Coronary artery (tissue), 2 donors: ENCODE results near the gene NEK8.
A peak's percentile ranks its signal among the peaks of the same experiment; 100 is the strongest.
"Not testable (repeated sequence)": the region's sequence is repeated elsewhere in the genome, so short reads cannot be mapped to it uniquely, and the experiment has no call there.

Experiments used
- DNase-seq: peaks from one replicate; pipeline ENCODE4 v3.0.0-alpha.2; 2017; ENCODE audit warnings: low spot score
- H3K27ac ChIP-seq, 2 donors: fragments of 200-600 bp; sonication (generic); one replicate each; pipeline ENCODE4 v1.5.1; 2016 to 2019
- H3K4me3 ChIP-seq: fragments of 200-600 bp; sonication (generic); 2 replicates; pipeline ENCODE4 v1.5.1; 2016; ENCODE audit warnings: mild to moderate bottlenecking, moderate library complexity
- CTCF ChIP-seq: fragments of 200-600 bp; sonication (generic); IDR thresholded peaks from one replicate; pipeline ENCODE4 v1.5.1; 2019; ENCODE audit warnings: antibody characterized with exemption

Gene NEK8

DNA sequence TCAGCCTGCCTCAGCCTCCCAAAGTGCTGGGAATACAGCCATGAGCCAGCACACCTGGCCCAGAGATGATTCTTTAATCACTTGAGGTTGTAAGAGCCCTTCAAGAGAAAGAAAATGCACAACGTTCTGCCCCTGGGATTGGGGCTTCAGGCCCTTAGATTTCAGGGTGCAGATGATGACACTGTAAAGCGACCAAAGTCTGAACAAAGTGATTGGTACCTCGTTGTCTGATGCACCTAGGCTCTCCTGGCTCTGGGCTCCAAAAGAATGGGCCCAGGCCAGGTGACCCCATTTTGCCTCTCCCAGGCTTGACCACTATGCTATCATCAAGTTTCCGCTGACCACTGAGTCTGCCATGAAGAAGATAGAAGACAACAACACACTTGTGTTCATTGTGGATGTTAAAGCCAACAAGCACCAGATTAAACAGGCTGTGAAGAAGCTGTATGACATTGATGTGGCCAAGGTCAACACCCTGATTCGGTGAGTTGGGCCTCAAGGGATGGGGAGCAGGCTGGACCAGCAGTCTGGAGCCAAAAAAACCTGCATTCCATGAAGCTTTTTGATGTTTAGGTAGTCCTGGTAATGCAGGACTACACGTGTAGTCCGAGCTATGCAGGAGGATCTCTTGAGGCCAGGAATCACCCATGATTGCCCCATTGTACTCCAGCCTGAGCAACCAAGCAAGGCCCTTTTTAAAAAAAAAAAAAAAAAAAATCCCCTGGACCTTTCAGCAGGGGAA is 6.0 kb upstream of the NEK8 start:
- H3K4me3 ChIP-seq, result no peak overlapping the region
- H3K27ac ChIP-seq, result no peak overlapping the region
- no peak for DNase-seq
- no peak for TF ChIP-seq CTCF

DNA sequence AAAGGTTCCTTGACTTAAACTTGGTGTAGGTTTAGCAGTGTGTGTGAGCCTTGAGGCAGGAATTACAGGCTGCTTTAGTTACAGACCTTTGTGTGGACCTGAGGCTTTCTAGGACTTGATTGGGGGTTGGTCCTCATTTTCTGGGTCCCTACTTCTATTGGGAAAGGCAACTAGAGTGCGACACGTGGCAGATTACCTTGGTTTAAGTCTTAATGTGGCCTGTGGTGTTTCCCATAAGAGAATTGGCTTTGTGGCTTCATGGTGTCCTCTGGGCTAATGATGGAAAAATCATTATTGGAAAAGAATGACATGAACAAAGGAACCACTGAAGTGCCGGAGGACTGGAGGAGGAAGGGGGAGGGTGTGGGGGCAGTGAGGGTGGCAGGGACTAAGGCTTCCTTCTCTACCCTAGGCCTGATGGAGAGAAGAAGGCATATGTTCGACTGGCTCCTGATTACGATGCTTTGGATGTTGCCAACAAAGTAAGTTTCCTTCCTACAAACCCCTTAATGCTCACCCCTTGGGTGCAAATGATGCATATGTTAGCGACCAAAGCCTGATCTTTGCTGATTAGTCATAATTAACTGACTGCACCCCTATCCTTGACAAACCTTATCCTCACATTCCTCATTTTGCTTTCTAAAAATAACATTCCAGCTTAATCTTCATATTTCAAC is 5.3 kb upstream of the NEK8 start:
- no peak for TF ChIP-seq CTCF
- no peak for DNase-seq
- Histone ChIP-seq H3K27ac (no peak overlapping the region), H3K4me3 (no peak overlapping the region)

DNA sequence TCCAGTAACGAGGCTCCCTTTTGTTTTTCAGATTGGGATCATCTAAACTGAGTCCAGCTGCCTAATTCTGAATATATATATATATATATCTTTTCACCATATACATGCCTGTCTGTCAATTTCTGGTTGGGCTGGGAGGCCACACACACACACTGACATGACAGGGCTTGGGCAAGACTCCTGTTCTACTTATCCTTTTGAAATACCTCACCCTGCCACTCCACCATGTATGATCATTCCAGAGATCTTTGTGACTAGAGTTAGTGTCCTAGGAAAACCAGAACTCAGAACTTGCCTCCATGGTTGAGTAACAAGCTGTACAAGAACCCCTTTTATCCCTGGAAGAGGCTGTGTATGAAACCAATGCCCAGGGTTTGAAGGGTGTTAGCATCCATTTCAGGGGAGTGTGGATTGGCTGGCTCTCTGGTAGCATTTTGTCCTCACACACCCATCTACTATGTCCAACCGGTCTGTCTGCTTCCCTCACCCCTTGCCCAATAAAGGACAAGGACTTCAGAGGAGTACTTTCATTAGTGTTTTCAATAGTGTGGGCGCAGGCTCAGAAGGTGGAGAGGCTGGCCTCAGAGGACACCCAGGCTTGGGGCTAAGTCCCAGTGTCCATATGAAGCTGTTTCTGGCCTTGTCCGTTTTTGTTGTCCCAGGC is 4.6 kb upstream of the NEK8 start:
- not testable (repeated sequence) for H3K27ac ChIP-seq, H3K4me3 ChIP-seq, DNase-seq

DNA sequence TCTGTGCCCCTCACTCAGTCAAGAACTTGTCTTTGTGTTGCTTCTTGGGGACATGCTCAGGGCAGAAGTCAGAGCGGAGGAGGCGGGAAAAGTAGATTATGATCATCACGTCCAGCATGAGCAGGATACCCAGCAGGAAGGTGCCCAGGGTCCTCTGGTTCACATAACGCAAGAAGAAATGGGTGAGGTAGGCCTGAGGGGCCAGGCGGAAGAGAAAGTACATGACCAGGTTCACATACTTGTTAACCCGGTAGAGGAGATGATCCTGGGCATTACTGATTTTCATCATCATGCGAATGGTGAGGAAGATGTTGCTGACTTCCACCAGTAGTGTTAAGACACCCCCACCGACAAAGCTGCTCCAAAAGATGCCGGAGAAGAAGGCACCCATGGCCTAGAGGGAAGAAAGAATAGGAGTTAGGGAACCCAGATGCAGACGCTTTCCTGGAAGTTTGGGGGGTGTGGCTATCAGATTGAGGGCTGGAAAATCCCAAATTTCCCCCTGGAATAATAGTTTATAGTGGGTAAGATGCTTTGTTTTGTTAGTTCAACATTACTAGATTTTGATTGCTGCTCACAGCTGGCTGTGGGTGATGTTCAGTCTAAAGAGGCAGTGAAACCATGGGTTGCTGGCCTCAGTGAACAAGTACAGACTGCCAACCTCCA is 4.0 kb upstream of the NEK8 start:
- no peak for DNase-seq
- H3K4me3 ChIP-seq, result peak overlapping the region; percentile 87
- H3K27ac ChIP-seq, result peak overlapping the region in 1 of 2 donors; percentile 99
- no peak for TF ChIP-seq CTCF

GRCh38 chr17:28725166-28725659 is 3.4 kb upstream of the NEK8 start:
- H3K27ac ChIP-seq, result peak overlapping the region in 1 of 2 donors; percentile 99

DNA sequence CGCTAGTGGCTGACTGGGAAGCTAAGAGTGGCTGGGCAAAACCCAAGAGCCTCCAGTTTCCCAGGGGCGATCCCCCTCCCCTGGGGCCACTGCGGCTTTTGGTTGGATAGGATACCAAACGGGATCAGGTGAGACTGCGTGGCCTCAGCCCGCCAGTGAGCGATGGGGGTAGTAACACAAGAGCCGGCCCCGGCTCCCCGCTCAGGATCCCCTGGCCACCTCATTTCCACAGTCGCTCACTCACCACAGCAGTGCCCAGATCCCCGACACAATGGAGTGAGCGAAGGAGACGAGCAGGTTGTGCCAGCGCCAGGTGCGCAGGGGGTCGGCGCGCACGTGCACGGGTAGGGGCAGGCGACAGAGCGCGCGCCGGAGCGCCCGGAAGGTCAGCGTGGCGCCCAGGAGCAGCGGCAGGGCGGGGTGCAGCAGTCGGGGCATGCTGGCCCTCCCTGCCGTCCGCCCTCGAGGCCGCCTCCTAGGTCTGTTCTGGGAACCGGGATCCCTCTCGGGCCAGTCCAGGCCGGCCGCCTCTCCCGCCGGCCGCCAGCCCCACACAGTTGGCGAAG is 2.8 kb upstream of the NEK8 start:
- H3K4me3 ChIP-seq, result peak overlapping the region; percentile 87
- no peak for TF ChIP-seq CTCF
- peak overlapping the region; percentile 21 to 99 for H3K27ac ChIP-seq
- no peak for DNase-seq

More at GRCh38 chr17:28725166-28725659, 3.4 kb upstream of the NEK8 start:
- peak overlapping the region; percentile 87 for H3K4me3 ChIP-seq
- DNase-seq, result no peak
- no peak for TF ChIP-seq CTCF

DNA sequence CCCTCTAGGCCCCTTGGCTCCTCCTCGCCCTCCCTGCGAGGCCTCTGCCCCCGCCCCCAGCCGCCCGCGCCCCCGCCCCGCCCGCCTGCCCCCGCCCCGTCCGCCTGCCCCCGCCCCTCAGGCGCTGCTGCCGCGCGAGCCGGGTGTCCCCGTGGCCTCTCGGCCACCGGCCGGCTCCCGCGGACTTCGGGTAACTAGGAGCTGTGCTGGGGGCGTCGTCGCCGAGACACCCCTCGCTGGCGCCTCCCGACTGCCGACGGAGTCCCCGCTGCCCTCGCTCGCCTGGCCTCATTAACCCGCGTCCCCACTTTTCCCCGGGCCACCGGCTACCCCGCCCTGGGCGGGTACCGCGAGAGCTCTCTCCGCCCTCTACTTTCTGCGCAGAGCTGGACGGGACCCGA is 2.4 kb upstream of the NEK8 start, which contains the start of gene TLCD1:
TSS of gene TLCD1 (minus strand) at position 8 of the 401 bp plus-strand sequence. CDS start 136 bp downstream, outside the sequence.
- TF ChIP-seq CTCF, result no peak
- Histone ChIP-seq H3K27ac (peak within 1 kb of the TSS; percentile 21 to 99), H3K4me3 (peak within 1 kb of the TSS; percentile 87)
- peak; percentile 88 for DNase-seq
